H1 (cell line): ENCODE data around the gene MPDU1. TPM values are rescaled to one million over a fixed set of nuclear protein-coding genes. Genes with fewer than 3 reads are reported as not detected.

Source experiments
- ASH2L ChIP-seq: fragments of 200-600, 300-600 bp; sonication (generic); IDR thresholded peaks from one replicate; pipeline ENCODE4 v1.7.1; 2017; ENCODE audit warnings: low read length
- BCL11A ChIP-seq, 2 experiments: IDR thresholded peaks; one replicate each; pipeline ENCODE4 v1.6.1; 2011; ENCODE audit warnings: low read depth in 2 of 2, low read length in 2 of 2, mild to moderate bottlenecking in 2 of 2
- CHD2 ChIP-seq: IDR thresholded peaks from 2 replicates; pipeline ENCODE4 v1.6.1; 2012; ENCODE audit warnings: low read length, improper control_type of control experiment
- KDM5A ChIP-seq: fragments of 200-600 bp; IDR thresholded peaks from 2 replicates; pipeline ENCODE4 v1.7.1; 2012; ENCODE audit warnings: mild to moderate bottlenecking, low read length, inconsistent platforms, mixed read lengths
- RXRA ChIP-seq: IDR thresholded peaks from 2 replicates; pipeline ENCODE4 v1.6.1; 2011; ENCODE audit warnings: low read depth, mild to moderate bottlenecking, low read length, moderate library complexity; ENCODE audit not compliant: insufficient read depth
- SP4 ChIP-seq: IDR thresholded peaks from 2 replicates; pipeline ENCODE4 v1.6.1; 2012; ENCODE audit warnings: low read length, inconsistent platforms
- SRF ChIP-seq: IDR thresholded peaks from 2 replicates; pipeline ENCODE4 v1.6.1; 2011; ENCODE audit warnings: mild to moderate bottlenecking, low read depth, low read length, moderate library complexity
- polyA plus RNA-seq, 7 experiments: library from polyadenylated mRNA; depleted of rRNA in 3 of 7; stranded (reverse) in 5 of 7; unstranded in 2 of 7; fragments of >200 nt in 5 of 7; fragments of 200-250 nt in 2 of 7; gene quantifications; 1 replicate in 5 of 7; 2 replicates in 1 of 7; 4 replicates in 1 of 7; pipeline versions ENCODE4 v1.2.1 to v1.2.3, GENCODE V29; 2011 to 2013; ENCODE audit warnings: missing spikeins in 2 of 7, mixed read lengths in 2 of 7
- total RNA-seq: library from RNA; stranded (reverse); fragmentation: NEBNext Ultra II Directional; extraction: Animal tissue kit (Norgen Biotek cat#: 25700); gene quantifications from 2 replicates; pipeline ENCODE4 v1.2.1, GENCODE V29; 2021
- TF ChIP-seq, protein P1 (sequence below): IDR thresholded peaks from 2 replicates; pipeline ENCODE4 v1.6.1; 2011; ENCODE audit warnings: low read length, improper control_type of control experiment
- TF ChIP-seq, protein P2 (sequence below): IDR thresholded peaks from 2 replicates; pipeline ENCODE4 v1.6.1; 2012; ENCODE audit warnings: low read length, inconsistent platforms
- TF ChIP-seq, protein P3 (sequence below): IDR thresholded peaks from 2 replicates; pipeline ENCODE4 v1.6.1; 2012; ENCODE audit warnings: inconsistent platforms

The MPDU1 gene
- total and polyA plus RNA-seq, 2 of the 8 experiments (the other 6 are each of a cell fraction or from before 2014, with no cell fraction given), result 63.2 to 142 TPM

DNA sequence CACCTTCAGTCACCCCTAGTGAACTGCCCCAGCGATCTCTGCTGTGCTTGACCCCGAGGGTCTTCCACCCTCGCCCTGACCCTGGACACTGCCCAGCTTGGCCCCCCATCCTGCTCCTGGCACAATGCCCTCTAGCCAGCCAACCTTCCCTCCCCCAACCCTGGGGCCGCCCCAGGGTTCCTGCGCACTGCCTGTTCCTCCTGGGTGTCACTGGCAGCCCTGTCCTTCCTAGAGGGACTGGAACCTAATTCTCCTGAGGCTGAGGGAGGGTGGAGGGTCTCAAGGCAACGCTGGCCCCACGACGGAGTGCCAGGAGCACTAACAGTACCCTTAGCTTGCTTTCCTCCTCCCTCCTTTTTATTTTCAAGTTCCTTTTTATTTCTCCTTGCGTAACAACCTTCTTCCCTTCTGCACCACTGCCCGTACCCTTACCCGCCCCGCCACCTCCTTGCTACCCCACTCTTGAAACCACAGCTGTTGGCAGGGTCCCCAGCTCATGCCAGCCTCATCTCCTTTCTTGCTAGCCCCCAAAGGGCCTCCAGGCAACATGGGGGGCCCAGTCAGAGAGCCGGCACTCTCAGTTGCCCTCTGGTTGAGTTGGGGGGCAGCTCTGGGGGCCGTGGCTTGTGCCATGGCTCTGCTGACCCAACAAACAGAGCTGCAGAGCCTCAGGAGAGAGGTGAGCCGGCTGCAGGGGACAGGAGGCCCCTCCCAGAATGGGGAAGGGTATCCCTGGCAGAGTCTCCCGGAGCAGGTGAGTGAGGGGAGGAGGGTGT is 24.9 kb upstream of the MPDU1 start, which contains the start of gene TNFSF13 (continued):
- TF ChIP-seq, protein P1, sequence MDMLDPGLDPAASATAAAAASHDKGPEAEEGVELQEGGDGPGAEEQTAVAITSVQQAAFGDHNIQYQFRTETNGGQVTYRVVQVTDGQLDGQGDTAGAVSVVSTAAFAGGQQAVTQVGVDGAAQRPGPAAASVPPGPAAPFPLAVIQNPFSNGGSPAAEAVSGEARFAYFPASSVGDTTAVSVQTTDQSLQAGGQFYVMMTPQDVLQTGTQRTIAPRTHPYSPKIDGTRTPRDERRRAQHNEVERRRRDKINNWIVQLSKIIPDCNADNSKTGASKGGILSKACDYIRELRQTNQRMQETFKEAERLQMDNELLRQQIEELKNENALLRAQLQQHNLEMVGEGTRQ, result no peak
- TF ChIP-seq RXRA, result no peak
- no peak for TF ChIP-seq BCL11A (IDR thresholded peaks at IDR 0.05; ENCODE audit: low read depth in 2 of 2, low read length in 2 of 2)
- no peak for TF ChIP-seq CHD2
- no peak for TF ChIP-seq SP4
- TF ChIP-seq ASH2L, result no peak
- TF ChIP-seq, protein P2, sequence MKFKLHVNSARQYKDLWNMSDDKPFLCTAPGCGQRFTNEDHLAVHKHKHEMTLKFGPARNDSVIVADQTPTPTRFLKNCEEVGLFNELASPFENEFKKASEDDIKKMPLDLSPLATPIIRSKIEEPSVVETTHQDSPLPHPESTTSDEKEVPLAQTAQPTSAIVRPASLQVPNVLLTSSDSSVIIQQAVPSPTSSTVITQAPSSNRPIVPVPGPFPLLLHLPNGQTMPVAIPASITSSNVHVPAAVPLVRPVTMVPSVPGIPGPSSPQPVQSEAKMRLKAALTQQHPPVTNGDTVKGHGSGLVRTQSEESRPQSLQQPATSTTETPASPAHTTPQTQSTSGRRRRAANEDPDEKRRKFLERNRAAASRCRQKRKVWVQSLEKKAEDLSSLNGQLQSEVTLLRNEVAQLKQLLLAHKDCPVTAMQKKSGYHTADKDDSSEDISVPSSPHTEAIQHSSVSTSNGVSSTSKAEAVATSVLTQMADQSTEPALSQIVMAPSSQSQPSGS, result no peak
- TF ChIP-seq, protein P3, sequence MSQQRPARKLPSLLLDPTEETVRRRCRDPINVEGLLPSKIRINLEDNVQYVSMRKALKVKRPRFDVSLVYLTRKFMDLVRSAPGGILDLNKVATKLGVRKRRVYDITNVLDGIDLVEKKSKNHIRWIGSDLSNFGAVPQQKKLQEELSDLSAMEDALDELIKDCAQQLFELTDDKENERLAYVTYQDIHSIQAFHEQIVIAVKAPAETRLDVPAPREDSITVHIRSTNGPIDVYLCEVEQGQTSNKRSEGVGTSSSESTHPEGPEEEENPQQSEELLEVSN, result no peak
- TF ChIP-seq SRF, result no peak
- no peak for TF ChIP-seq KDM5A
